ENCODE measurements around the gene HCLS1. TPM values are rescaled to one million over a fixed set of nuclear protein-coding genes. Genes with fewer than 3 reads are reported as not detected.
"Not testable (repeated sequence)": the region's sequence is repeated elsewhere in the genome, so short reads cannot be mapped to it uniquely, and the experiment has no call there.

HCLS1 gene, protein sequence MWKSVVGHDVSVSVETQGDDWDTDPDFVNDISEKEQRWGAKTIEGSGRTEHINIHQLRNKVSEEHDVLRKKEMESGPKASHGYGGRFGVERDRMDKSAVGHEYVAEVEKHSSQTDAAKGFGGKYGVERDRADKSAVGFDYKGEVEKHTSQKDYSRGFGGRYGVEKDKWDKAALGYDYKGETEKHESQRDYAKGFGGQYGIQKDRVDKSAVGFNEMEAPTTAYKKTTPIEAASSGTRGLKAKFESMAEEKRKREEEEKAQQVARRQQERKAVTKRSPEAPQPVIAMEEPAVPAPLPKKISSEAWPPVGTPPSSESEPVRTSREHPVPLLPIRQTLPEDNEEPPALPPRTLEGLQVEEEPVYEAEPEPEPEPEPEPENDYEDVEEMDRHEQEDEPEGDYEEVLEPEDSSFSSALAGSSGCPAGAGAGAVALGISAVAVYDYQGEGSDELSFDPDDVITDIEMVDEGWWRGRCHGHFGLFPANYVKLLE
- 15.4 TPM for total RNA-seq

DNA sequence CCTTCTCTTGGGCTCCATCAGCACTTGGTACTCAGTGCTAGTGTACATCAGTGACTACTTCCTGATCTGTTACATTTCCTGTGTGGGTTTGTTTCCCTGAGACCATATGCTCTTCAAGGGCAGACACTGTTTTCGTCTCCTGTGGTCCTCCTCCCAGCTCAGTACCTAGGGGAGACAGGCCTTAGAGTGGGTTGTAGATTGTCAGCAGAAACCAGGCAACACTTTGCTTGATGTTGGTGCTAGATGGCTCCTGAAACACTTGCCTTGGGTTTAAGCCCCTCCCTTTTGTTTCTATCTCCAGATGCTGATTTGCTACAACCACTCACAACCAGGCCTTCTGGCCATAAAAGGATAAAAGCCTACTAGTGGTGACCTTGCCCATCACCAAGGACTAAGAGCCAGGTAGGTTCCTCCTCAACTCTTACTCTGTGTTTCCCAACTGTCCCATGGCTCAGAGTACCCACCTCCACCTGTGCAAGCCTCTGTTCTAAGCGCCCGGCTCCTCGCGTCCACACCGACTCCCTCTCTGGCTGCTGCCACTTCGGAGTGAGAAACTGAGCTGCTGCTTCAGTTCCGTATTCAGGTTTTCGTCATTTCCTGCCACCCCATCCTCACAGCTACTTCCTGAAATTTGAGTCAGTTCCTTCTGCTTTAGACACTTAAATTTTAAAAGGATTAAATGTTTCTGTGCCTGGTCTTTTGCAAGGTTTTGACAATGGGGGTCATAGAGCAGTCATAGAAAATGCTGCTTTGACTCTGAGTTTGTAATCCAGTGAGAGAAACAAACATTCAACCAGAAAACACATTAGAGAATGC is at the start of gene HCLS1:
Gene HCLS1 (minus strand): TSS at position 548 of the 816 bp plus-strand sequence. CDS start 2,556 bp downstream, outside the sequence.
- DNase-seq (ENCODE audit: low spot score) (peak; percentile 59), ATAC-seq (peak; percentile 66)

DNA sequence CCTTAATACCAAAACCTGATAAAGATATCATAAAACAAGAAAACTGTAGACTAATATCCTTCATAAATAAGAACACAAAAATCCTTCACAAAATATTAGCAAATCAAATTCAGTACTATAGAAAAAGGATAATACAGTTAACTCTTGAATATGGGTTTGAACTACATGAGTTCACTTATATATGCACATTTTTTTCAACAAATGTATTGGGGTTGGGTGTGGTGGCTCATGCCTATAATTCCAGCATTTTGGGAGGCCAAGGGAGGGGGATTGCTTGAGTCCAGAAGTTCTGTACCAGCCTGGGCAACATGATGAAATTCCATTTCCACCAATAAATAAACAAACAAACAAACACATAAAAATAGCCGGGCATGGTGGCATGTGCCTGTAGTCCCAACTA is 49.6 kb upstream of the HCLS1 start:
- no peak for ATAC-seq
- no peak for DNase-seq (ENCODE audit: low spot score)

DNA sequence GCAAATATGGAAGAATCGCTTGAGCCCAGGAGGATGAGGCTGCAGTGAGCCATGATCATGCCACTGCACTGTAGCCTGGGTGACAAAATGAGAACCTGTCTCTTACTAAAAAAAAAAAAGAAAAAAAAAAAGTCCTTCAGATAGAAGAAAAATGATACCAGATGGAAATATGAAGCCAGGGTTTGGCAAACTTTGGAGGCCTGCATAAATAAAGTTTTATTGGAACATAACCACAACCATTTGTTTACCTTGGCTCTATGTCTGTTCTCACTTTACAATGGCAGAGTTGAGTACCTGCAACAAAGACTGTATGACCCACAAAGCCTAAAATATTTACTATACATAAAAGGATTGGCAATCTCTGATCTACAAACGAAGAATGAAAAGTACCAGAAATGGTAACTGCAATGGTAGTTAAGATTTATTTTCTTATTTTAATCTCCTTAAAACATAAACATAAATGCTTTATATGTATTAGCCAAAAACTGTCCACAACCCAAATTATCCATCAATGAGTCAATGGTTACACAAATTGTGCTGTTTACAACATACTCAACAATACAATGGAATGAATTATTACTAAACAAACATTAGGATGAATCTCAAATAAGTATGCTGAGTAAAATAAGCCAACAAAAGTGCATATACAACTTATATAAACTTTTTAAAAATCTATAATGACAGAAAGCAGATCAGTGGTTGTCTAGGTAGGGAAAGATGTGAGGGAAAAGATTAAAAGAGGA is 47.0 kb upstream of the HCLS1 start:
- ATAC-seq (no peak), DNase-seq (ENCODE audit: low spot score) (no peak)

DNA sequence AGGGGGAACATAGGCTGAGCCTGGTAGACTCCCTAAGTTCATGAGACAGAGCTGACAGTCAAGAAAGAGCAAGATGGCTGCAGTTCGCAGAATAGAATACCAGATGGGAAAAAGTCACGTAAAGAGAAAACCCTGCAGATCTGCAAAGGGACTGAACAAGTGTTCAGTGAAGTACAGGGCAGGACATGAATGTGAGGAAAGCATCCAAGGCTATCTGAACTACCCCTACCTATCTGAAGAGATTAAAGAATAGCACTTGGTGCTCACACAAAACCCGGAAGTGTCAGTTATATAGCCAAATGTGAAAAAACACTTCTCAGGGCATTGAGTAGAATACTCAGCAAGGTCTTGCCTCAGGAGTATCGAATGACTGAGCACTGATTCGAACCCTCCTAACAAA is 44.8 kb upstream of the HCLS1 start:
- ATAC-seq (no peak), DNase-seq (ENCODE audit: low spot score) (no peak)

DNA sequence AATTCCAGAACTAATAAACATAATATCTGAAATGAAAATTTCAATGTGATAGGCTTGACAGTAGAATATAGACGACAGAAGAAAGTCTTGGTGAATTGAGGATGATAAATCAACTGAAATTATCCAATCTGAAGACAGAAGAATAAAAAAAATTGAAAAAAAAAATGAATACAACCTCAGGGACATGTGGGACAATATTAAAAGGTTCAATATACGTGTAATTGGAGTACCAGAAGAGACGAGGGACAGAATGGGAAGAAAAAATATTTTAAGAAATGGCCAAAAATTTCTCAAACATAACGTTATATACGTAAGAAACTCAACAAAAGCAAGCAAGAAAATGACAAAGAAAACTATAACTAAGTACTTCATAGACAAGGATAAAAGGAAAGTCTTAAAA is 43.3 kb upstream of the HCLS1 start:
- ATAC-seq (no peak), DNase-seq (ENCODE audit: low spot score) (no peak)

DNA sequence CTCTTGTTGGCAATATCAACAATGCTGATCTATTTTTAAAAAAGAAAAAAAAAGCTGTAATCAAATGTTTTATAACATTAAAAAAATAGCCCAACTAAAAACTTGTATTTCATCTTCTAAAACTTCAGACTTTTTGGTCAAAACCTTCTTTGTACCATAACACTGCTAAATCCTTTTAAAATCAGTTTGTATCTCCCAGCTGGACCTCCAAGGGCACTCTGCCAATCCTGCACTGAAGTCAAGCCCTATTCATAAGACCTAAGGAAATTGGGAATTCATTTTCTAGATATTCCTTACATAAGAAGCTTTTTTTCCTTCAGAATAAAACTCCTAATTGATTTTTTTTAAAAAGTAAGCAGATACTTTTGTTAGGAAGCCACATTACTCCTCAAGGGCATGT is 38.2 kb upstream of the HCLS1 start:
- ATAC-seq (no peak), DNase-seq (ENCODE audit: low spot score) (no peak)

DNA sequence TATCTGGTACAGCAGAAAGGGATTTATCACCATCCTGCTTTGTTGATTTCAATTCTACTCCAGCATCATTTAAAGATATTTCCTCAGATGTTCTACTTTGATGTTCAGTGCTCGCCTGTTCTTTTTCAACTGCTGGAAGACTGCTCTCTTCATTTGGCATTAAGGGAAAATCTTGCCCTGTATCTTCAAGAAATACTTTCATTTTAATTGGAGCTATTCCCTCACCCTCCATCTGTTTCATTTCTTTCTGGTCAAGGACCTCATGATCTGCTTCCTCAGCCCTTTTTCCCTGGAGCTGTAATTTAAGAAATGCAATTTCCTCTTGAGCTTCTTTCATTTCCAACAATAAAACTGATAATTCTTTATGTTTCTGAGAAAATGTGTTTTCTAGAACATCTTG is 37.8 kb upstream of the HCLS1 start:
- DNase-seq (ENCODE audit: low spot score) (no peak), ATAC-seq (no peak)

DNA sequence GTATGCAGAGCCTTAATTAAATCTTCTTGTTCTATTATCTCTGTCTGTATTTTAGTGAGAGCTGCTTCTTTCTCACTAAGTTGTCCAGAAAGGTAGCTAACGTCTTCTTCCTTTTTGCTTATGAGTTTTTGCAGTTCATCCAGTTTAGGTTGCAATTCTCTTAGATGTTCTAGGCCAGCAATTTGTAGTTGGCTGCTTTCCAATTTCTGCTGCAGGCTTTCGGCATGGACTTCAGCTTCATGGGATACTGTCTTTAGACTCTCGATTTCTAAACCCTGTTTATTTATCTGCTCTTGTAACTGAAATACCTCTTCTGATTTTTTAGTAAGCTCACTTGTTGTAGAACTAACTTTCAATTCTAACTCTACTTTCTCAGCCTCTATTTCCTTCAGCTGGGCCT is 35.5 kb upstream of the HCLS1 start:
- ATAC-seq = no peak
- DNase-seq (ENCODE audit: low spot score) = no peak

DNA sequence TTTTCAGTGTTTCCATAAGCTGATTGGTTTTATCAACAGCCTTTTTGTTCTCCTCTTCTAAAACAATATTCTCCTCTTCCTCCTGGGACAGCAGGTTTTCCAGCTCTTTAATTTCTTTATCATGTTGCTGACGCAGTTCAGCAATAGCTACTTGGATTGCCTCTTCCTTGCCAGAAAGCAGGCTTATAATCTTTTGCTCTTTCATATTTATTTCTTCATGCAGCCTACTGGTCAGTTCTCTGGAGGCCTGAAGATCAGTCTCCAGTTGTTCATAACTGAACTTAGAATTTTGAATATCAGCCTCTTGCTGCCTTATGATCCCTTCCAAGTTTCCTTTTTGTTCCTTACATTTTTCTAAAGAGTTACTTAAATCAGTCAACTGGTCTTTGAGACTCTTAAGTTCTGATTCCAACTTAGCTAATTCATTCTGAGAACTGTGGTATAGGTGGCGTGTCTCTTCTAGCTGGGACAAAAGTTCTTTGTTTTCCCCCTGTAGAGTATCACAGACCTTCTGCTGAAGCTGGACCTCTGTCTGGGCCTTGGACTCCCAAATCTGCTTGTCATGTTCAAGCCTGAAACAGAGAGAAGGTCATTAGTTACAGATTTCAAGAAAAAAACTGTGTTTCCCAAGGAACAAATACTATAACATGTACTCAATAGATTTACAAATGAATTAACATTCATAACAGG is 31.5 kb upstream of the HCLS1 start:
- no peak for ATAC-seq

DNA sequence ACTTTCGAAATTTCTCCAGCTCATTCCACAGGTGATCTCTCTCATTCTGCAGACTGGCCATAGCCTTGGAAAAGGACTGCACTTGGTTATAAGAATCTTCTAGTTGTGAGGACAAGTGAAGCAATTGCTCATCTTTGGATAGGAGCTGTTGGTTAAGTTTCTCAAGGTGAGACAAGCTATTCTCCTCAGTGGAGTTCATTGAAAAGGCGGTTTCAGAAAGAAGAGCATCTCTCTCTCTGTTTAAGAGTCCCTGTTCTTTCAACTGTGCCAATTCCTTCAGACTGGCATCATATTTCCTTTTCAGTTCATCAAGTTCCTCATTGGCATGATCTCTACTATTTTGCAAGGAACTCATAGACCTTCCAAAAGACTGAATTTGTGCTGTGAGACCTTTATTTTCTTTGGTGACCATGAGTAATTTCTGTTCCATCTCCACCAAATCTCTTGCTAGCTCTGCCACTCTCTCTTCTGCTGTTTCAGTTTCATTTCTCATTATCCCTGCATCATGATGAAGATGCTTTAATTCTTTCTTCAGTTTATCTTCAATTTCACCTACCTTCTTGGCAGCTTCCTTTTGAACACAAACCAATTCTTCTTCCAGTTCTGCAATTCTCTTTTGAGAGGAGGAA is 30.2 kb upstream of the HCLS1 start:
- ATAC-seq (no peak), DNase-seq (ENCODE audit: low spot score) (no peak)

More for the DNA sequence above, 31.5 kb upstream of the HCLS1 start:
- DNase-seq (ENCODE audit: low spot score) = no peak

DNA sequence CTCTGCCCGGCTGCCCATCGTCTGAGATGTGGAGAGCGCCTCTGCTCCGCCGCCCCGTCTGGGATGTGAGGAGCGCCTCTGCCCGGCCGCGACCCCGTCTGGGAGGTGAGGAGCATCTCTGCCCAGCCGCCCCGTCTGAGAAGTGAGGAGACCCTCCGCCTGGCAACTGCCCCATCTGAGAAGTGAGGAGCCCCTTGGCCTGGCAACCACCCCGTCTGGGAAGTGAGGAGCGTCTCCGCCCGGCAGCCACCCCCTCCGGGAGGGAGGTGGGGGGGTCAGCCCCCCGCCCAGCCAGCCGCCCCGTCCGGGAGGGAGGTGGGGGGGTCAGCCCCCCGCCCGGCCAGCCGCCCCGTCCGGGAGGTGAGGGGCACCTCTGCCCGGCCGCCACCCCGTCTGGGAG is 28.0 kb upstream of the HCLS1 start:
- DNase-seq (ENCODE audit: low spot score); ATAC-seq: not testable (repeated sequence)

DNA sequence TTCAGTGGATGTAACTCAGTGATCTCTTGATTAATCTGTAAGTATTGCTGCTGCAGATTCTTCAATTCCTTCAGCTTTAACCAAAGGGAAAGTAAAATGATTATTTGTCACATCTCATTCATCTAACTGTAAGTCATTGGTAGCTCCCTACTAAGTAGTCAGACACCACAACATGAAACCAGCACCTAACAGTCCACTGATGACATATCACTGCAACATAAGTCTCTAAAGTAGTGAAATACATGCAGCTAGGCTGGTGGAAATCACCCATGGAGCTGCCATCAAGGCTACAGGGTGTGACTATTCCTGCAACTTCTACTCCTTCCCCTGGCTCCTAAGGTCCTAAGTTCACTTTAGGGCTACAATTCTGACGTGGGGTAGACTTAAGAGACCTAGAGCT is 21.1 kb upstream of the HCLS1 start:
- no peak for DNase-seq (ENCODE audit: low spot score)
- ATAC-seq = no peak

DNA sequence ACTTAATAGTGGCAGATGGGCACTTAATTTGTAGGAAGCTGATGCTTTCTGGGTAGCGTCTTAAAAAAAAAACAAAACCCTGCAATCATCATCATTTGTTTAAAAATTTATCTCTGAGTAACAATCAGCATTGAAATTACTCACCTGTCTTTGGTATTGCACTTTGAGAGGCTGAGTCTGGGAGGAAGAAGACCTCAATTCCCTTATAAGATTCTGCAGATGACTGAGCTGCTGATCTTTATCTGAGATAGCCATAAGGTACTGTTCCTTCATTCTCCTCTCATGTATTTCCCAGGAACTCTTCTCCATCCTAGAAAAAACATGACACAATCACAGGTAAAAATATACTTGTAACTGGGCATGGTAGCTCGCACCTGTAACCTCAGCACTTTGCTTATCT is 16.4 kb upstream of the HCLS1 start:
- DNase-seq (ENCODE audit: low spot score) (no peak), ATAC-seq (no peak)

DNA sequence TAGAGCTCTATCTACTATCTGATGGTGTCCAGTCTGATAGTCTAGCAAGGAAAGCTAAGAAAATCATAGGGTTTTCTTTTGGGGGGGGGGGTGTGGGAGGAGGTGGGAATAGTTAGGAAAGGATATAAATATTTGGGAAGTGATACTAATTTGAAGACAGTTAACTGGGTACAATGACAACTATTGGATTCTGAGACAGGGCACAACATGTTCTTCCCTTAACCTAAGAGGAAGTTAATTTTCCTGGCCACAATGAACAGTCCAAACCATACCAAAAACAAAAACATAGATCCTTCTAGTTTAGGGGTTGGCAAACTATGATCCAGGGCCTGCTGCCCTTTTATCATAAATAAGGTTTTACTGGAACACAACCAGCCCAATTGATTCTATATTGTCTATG is 10.0 kb upstream of the HCLS1 start:
- ATAC-seq (peak; percentile 24), DNase-seq (ENCODE audit: low spot score) (no peak)

DNA sequence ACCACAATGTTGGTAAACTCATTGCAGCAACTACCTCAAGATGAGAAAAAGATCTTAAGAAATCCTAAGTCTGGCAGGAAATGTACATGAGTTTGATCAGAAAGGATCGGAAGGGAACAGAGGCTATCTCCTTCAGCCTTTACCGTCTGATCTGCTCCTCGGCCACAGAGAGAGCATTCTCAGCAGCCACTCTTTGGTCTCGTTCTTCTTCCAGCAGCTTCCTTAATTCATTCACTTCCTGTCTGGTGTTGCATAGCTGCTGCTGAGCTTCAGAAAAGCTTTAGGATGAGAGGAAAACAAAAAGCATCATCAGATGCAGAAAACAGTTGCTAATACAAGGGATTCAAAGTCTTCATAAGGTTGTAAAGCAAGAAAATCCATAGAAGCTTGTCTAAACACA is 6.6 kb upstream of the HCLS1 start:
- no peak for ATAC-seq

DNA sequence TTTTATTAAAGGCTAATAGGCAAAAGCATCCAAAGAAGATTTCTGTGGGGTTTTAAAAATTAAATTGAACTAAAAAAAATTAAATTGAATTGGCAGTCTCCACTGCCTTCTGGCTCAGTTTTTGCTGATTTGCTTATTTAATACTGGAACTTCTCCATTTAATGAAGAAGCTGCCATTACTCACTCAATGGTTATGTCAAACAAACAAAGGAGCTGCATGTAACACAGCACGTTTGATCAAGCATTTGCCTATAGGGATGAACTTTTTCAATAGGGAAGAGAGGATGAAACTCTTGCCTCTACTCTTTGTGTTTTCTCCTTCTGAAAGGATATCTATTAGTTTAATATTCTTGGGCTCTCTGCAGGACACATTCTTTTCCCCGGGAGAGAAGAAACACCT is 4.8 kb upstream of the HCLS1 start:
- DNase-seq (ENCODE audit: low spot score) = no peak
- ATAC-seq = no peak

More for the DNA sequence above, 6.6 kb upstream of the HCLS1 start:
- no peak for DNase-seq (ENCODE audit: low spot score)

DNA sequence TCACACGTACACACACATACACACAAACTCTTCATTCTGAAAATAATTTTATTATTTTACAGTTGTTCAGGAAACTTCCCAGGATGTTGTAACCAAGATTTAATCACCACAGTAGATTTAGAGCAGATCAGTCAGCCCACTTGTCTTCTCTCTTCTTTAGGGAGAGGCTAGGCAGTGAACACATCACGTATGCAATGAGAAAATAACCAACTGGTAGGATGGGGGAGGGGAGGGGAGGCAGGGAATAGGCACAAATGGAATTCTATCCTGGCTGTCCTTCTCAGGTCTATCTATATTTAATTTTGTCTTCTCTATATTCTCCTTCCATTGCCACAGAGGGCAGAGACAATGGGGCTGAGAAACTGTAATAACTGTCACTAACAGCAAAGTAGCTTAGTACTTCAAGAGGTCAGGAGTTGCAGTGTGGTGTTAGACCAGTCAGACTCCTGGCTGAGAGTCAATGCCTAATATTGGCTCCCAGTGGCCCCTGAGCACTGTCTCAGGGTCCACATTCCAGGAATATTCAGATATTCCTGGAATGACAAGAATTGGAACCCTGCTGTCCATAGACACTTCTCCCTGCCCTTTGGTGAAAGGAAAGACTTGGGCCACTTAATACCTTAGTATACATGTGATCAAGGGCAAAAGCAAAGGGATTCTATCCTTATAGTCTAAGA is 2.6 kb upstream of the HCLS1 start:
- DNase-seq (ENCODE audit: low spot score) (no peak), ATAC-seq (no peak)

DNA sequence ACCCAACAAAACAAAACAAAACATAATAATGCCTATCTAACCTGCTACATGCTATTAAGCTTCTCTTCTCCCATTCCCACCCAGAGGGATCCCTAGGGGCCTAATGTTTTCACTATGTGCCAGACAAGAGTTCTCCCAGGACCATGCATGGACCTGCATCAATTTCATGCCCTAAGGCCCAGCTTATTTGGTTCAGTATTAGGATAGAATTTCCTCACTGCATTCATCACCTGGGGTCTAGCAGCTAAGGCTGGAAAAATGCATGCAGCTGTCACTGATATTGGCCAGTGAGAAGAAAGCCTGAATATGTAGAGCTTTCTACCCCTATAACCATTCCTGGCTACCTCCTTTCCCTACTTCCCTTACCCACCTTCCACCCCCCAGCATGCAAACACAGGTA is 2.0 kb upstream of the HCLS1 start:
- ATAC-seq (no peak), DNase-seq (ENCODE audit: low spot score) (no peak)

DNA sequence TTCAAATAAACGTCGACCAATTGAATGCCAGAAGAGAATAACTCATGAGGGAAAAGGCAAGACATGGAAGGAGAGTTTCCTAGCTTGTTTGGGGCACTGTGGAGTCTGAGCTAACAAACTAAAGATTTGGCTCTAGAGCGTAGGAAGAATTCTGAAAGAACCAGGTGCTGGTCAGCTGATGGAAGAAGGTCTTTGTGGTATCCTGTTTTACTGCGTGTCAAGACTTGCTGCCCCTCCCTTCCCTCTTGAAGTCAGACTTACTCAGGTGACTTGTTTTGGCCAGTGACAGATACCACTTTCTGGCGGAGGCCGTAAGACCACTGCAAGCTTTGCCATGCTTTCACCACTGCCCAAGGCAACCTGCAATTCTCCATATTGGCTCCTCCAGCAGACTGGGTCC is 673 bp upstream of the HCLS1 start:
- DNase-seq (ENCODE audit: low spot score) (no peak), ATAC-seq (no peak)

DNA sequence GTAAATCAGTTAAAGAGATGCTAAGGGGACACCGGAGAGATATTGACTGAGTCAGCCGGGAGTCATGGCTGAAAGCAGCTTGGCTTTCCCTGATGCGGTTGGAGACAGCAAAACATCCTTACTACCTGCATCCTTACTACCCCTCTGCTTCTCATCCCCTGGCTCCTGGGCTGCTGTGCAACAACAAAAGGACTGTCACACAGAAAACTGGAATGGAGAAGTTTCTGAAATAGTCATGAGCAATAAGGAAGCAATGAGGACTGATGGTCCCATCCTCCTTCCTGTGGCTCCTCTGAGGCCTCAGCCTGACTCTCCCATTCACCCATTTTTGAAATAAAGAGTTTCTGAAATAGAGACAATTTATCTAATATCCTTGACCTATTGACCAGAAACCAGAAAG is 1.1 kb downstream of the HCLS1 start:
- ATAC-seq (peak; percentile 10), DNase-seq (ENCODE audit: low spot score) (no peak)
